WERI-Rb-1 (cell line): ENCODE measurements around the gene PHLPP1.

ENCODE experiments used
- DNase-seq: peaks from one replicate; pipeline ENCODE4 v3.0.0-alpha.2; 2020
- H3K27ac ChIP-seq: fragments of 250-450 bp; sonication (Bioruptor Pico); 2 replicates; pipeline ENCODE4 v1.5.1; 2020; ENCODE audit warnings: mild to moderate bottlenecking, moderate library complexity
- H3K27me3 ChIP-seq: fragments of 250-450 bp; sonication (Bioruptor Pico); 2 replicates; pipeline ENCODE4 v1.5.1; 2021; ENCODE audit warnings: mild to moderate bottlenecking, low read depth, moderate library complexity; ENCODE audit not compliant: insufficient read depth, severe bottlenecking
- H3K36me3 ChIP-seq: fragments of 250-450 bp; sonication (Bioruptor Pico); 2 replicates; pipeline ENCODE4 v1.5.1; 2020; ENCODE audit warnings: mild to moderate bottlenecking, moderate library complexity
- H3K4me3 ChIP-seq: 2 replicates; pipeline ENCODE4 v1.5.1; 2011; ENCODE audit warnings: low read depth, mild to moderate bottlenecking, control low read depth, low read length
- H3K9me3 ChIP-seq: fragments of 250-450 bp; sonication (Bioruptor Pico); 2 replicates; pipeline ENCODE4 v1.5.1; 2021; ENCODE audit warnings: mild to moderate bottlenecking, moderate library complexity; ENCODE audit not compliant: severe bottlenecking
- TF ChIP-seq, protein P1 (sequence below): IDR thresholded peaks from 2 replicates; pipeline ENCODE4 v1.5.1; 2011; ENCODE audit warnings: low read depth, mild to moderate bottlenecking, control low read depth, inconsistent platforms, low read length

PHLPP1 gene

DNA sequence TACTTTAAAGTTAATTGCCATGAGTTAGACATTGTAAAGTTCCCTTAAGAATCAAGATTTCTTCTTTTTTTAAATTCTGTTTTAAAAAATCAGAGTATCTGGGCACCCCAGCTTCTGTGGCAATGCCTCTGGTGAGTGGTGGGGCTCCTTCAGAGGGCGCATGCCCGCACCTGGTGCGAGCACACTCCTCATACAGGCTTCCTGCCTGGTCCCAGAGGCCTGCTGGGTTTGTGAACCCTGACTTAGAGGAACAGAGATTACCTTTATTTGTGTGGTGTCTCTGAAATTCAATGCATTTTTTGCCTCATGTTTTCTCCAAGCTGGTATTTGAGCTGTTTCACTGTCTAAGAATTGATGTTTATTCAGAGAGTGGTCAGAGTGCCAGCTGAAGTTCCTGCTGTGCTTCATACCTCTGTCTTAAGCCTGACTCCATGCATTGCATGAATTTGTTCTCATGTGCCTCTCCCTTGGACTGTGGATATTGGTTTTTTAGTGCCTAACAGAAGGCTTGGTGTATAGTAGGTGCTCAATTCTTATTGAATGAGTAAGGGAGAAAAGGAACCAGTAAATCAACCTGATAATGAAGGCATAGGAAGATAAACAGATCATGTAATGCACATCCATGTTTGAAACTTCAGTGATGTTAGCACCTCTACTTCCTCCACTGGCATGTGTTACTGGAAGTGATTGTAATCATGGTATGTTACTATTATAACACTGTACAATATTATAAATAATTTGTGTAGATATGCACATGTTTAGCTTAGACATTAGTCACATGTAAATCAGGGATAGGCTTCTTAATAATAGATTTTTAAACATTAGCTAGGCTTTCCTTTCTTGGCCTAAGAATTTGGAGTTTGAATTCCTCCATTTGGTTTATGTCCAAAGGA is 29.0 kb downstream of the PHLPP1 start:
- H3K27me3 ChIP-seq, result no peaks in the 10 kb centered on the region
- H3K27ac ChIP-seq, result no peak overlapping the region
- H3K36me3 ChIP-seq, result no peaks in the 10 kb centered on the region
- DNase-seq, result no peak
- TF ChIP-seq, protein P1, sequence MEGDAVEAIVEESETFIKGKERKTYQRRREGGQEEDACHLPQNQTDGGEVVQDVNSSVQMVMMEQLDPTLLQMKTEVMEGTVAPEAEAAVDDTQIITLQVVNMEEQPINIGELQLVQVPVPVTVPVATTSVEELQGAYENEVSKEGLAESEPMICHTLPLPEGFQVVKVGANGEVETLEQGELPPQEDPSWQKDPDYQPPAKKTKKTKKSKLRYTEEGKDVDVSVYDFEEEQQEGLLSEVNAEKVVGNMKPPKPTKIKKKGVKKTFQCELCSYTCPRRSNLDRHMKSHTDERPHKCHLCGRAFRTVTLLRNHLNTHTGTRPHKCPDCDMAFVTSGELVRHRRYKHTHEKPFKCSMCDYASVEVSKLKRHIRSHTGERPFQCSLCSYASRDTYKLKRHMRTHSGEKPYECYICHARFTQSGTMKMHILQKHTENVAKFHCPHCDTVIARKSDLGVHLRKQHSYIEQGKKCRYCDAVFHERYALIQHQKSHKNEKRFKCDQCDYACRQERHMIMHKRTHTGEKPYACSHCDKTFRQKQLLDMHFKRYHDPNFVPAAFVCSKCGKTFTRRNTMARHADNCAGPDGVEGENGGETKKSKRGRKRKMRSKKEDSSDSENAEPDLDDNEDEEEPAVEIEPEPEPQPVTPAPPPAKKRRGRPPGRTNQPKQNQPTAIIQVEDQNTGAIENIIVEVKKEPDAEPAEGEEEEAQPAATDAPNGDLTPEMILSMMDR, result no peak
- no peak overlapping the region for H3K4me3 ChIP-seq
- no peaks in the 10 kb centered on the region for H3K9me3 ChIP-seq

- no peak for DNase-seq
- no peaks in the 10 kb centered on the region for H3K9me3 ChIP-seq
- H3K27ac ChIP-seq, result no peak overlapping the region
- TF ChIP-seq, protein P1, result no peak
- no peak overlapping the region for H3K4me3 ChIP-seq
- no peaks in the 10 kb centered on the region for H3K27me3 ChIP-seq
- H3K36me3 ChIP-seq, result no peaks in the 10 kb centered on the region
These were observed 29.9 kb downstream of the PHLPP1 start for GRCh38 chr18:62745089-62745751.

DNA sequence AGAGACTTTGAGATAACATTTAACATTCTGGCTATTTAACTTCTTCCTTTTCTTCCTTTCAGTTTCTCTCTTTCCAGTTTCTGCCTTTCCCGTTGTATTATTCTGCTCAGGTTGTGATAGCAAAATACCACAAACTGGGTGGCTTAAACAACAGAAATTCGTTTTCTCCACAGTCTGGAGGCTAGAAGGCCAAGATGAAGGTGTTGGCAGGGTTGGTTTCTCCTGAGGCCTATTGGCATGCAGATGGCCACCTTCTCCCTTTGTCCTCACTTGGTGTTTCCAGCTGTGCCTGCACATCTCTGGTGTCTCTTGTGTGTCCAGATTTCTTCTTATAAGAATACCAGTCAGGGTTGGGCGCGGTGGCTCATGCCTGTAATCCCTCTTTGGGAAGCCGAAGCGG is 34.0 kb downstream of the PHLPP1 start:
- Histone ChIP-seq H3K27ac (no peak overlapping the region), H3K9me3 (no peaks in the 10 kb centered on the region), H3K36me3 (no peaks in the 10 kb centered on the region), H3K4me3 (no peak overlapping the region), H3K27me3 (no peaks in the 10 kb centered on the region)
- no peak for DNase-seq
- TF ChIP-seq, protein P1, result no peak

DNA sequence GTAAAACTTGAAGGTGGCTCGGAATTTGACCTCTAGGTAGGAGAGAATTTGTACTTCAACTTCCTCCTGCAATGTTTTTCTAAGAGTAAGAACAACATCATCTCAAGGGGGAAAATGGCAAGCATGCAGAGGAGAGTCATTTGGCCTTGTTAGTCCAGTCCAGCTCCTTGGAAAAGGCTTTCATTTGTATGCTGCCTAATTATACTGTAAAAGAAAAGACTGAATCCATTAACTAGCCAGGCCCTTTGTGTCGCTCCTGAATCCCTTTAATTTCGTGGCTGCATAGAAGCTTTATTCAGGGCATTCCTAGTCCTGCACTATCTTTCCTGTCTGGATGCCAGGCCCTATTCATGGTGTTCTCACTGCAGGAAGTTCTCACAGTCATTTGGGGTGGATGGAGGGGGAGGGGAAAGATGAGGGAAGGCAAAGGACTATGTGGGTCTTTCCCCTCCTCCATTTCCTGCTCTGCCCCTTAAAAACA is 36.0 kb downstream of the PHLPP1 start:
- no peak for DNase-seq
- TF ChIP-seq, protein P1, result no peak
- H3K4me3 ChIP-seq, result no peak overlapping the region
- H3K9me3 ChIP-seq, result no peaks in the 10 kb centered on the region
- no peaks in the 10 kb centered on the region for H3K36me3 ChIP-seq
- no peaks in the 10 kb centered on the region for H3K27me3 ChIP-seq
- no peak overlapping the region for H3K27ac ChIP-seq

DNA sequence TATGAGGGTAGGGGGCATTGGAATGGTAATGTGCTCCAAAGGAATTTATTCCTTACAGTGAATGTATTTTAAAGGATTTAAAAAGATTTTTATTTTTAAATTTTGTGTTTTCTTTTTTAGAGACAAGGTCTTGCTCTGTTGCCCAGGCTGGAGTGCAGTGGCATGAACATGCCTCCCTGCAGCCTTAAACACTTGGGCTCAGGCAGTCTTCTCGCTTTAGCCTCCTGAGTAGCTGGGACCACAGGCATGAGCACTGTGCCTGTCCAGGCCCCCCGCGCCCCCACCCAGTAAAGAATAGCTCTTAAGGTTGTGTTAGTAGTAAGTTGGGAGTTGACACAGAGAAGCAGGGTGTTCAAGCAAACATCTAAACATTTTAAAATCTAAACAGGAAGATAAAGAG is 36.6 kb downstream of the PHLPP1 start:
- TF ChIP-seq, protein P1, result no peak
- Histone ChIP-seq H3K9me3 (no peaks in the 10 kb centered on the region), H3K27me3 (no peaks in the 10 kb centered on the region), H3K4me3 (no peak overlapping the region), H3K27ac (no peak overlapping the region), H3K36me3 (no peaks in the 10 kb centered on the region)
- DNase-seq, result no peak
